Measurements from ENCODE around the gene DBNL. TPM values are rescaled to one million over a fixed set of nuclear protein-coding genes. Genes with fewer than 3 reads are reported as not detected.

Gene DBNL
- total RNA-seq, 2 donors from 2014 or later: 57.8 to 58.8 TPM

DNA sequence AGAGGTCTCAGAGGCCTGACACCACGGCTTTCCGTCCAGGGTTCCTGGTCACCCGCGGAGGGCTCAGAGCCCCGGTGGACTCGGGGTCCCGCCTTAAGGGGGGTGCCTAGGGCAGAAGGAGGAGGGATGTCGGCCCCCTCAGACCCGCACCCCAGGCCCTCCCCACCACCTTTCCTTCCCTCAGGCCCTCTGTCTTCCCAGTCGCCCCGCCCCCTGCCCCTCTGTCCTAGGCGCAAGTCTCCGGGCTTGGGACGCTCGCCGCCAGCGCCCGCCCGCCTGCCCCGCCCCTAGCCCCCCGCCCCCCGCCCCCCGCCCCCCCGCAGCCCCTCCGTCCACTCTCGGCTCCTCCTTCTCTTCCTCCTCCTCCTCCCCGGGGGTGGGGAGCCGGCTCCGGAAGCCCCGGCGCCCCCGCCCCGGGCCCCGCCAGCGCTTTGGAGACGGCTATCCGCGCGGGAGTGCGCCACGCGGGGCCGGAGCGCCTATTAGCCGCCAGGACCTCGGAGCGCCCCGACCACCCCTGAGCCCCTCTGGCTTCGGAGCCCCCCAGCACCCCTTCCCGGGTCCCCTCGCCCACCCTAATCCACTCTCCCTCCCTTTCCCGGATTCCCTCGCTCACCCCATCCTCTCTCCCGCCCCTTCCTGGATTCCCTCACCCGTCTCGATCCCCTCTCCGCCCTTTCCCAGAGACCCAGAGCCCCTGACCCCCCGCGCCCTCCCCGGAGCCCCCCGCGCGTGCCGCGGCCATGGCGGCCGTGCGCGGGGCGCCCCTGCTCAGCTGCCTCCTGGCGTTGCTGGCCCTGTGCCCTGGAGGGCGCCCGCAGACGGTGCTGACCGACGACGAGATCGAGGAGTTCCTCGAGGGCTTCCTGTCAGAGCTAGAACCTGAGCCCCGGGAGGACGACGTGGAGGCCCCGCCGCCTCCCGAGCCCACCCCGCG, 59.7 kb downstream of the DBNL start, which contains the start of gene AEBP1:
Gene AEBP1, plus strand, starts transcription at position 423 of the 937 bp plus-strand sequence. Its CDS starts 321 bp downstream, at position 744.
- peaks cover 12% of the 10 kb centered on the region for H3K4me1 Mint-ChIP-seq (ENCODE audit: low read depth)
- ATAC-seq (replicated peaks in 1 of 2) (peak; percentile 78 to 84), DNase-seq (peak; percentile 64 to 65)
- H3K4me3 Mint-ChIP-seq: peak within 1 kb of the TSS; percentile 67 to 77
- H3K9me3 Mint-ChIP-seq: no peaks in the 10 kb centered on the region
- H3K27ac Mint-ChIP-seq: no peak within 1 kb of the TSS
- H3K27me3 Mint-ChIP-seq (ENCODE audit: low read depth): no peaks in the 10 kb centered on the region
- H3K36me3 Mint-ChIP-seq (ENCODE audit: insufficient read depth in 2 of 2): no peaks in the 10 kb centered on the region

GRCh38 chr7:44104860-44105771, 60.6 kb downstream of the DBNL start:
- H3K4me1 Mint-ChIP-seq (ENCODE audit: low read depth): peaks cover 12% of the 10 kb centered on the region
- DNase-seq: no peak
- H3K4me3 Mint-ChIP-seq: peak overlapping the region; percentile 65 to 77
- no peak overlapping the region for H3K27ac Mint-ChIP-seq
- peak; percentile 30 for ATAC-seq (replicated peaks in 1 of 2)
- no peaks in the 10 kb centered on the region for H3K36me3 Mint-ChIP-seq (ENCODE audit: insufficient read depth in 2 of 2)
- H3K9me3 Mint-ChIP-seq: no peaks in the 10 kb centered on the region
- H3K27me3 Mint-ChIP-seq (ENCODE audit: low read depth): no peaks in the 10 kb centered on the region

- DNase-seq (no peak), ATAC-seq (replicated peaks in 1 of 2) (no peak)
- no peaks in the 10 kb centered on the region for H3K27me3 Mint-ChIP-seq (ENCODE audit: low read depth)
- H3K27ac Mint-ChIP-seq: no peak overlapping the region
- H3K4me3 Mint-ChIP-seq: peak overlapping the region; percentile 65
- H3K4me1 Mint-ChIP-seq (ENCODE audit: low read depth): peaks cover 12% of the 10 kb centered on the region
- no peaks in the 10 kb centered on the region for H3K9me3 Mint-ChIP-seq
- no peaks in the 10 kb centered on the region for H3K36me3 Mint-ChIP-seq (ENCODE audit: insufficient read depth in 2 of 2)
These were observed 61.3 kb downstream of the DBNL start for GRCh38 chr7:44105832-44106231.

- ATAC-seq (replicated peaks in 1 of 2) (no peak), DNase-seq (no peak)
- H3K4me3 Mint-ChIP-seq: no peak overlapping the region
- no peaks in the 10 kb centered on the region for H3K9me3 Mint-ChIP-seq
- H3K27me3 Mint-ChIP-seq (ENCODE audit: low read depth): no peaks in the 10 kb centered on the region
- H3K36me3 Mint-ChIP-seq (ENCODE audit: insufficient read depth in 2 of 2): no peaks in the 10 kb centered on the region
- H3K4me1 Mint-ChIP-seq (ENCODE audit: low read depth): peaks cover 12% of the 10 kb centered on the region
- no peak overlapping the region for H3K27ac Mint-ChIP-seq
These were observed 62.0 kb downstream of the DBNL start for GRCh38 chr7:44106311-44107065.

DNA sequence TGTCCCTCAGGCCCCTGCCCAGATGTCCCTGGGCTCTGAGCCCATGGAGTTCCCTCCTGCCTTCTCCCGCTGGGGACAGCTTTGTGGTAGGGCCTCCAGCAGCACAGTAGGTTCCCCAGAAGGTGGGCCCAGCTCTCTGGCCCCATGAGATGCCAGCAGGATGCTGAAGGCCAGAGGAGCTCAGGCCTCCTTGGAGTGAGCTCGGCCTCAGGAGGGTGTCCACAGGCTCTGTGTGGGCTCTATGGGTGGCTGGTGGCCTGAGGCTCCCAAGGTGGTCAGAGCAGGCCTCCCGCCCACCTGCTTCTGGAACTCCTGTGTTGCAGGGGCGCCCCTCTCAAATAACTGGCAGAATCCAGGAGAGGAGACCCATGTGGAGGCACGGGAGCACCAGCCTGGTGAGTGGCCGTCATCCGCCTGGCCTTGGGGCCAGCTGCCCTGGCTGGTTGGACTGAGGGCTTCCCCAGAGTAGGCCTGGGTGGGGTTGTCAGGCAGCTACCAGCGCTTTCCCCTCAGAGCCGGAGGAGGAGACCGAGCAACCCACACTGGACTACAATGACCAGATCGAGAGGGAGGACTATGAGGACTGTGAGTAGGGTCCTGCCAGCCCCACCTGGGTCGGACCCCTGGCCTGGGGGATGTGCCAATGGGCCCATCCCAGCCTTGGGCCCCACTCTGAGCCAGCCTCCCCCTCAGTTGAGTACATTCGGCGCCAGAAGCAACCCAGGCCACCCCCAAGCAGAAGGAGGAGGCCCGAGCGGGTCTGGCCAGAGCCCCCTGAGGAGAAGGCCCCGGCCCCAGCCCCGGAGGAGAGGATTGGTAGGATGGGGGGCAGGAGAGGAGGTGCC, 62.8 kb downstream of the DBNL start:
- no peak for ATAC-seq (replicated peaks in 1 of 2)
- Mint-ChIP-seq H3K27ac (no peak overlapping the region), H3K4me1 (ENCODE audit: low read depth) (peaks cover 12% of the 10 kb centered on the region), H3K36me3 (ENCODE audit: insufficient read depth in 2 of 2) (no peaks in the 10 kb centered on the region), H3K27me3 (ENCODE audit: low read depth) (no peaks in the 10 kb centered on the region), H3K4me3 (no peak overlapping the region), H3K9me3 (no peaks in the 10 kb centered on the region)
- no peak for DNase-seq

GRCh38 chr7:44107961-44108767, 63.7 kb downstream of the DBNL start:
- ATAC-seq (replicated peaks in 1 of 2) (no peak), DNase-seq (no peak)
- H3K9me3 Mint-ChIP-seq: no peaks in the 10 kb centered on the region
- no peak overlapping the region for H3K4me3 Mint-ChIP-seq
- H3K27me3 Mint-ChIP-seq (ENCODE audit: low read depth): no peaks in the 10 kb centered on the region
- H3K27ac Mint-ChIP-seq: no peak overlapping the region
- H3K36me3 Mint-ChIP-seq (ENCODE audit: insufficient read depth in 2 of 2): no peaks in the 10 kb centered on the region
- peaks cover 12% of the 10 kb centered on the region for H3K4me1 Mint-ChIP-seq (ENCODE audit: low read depth)

DNA sequence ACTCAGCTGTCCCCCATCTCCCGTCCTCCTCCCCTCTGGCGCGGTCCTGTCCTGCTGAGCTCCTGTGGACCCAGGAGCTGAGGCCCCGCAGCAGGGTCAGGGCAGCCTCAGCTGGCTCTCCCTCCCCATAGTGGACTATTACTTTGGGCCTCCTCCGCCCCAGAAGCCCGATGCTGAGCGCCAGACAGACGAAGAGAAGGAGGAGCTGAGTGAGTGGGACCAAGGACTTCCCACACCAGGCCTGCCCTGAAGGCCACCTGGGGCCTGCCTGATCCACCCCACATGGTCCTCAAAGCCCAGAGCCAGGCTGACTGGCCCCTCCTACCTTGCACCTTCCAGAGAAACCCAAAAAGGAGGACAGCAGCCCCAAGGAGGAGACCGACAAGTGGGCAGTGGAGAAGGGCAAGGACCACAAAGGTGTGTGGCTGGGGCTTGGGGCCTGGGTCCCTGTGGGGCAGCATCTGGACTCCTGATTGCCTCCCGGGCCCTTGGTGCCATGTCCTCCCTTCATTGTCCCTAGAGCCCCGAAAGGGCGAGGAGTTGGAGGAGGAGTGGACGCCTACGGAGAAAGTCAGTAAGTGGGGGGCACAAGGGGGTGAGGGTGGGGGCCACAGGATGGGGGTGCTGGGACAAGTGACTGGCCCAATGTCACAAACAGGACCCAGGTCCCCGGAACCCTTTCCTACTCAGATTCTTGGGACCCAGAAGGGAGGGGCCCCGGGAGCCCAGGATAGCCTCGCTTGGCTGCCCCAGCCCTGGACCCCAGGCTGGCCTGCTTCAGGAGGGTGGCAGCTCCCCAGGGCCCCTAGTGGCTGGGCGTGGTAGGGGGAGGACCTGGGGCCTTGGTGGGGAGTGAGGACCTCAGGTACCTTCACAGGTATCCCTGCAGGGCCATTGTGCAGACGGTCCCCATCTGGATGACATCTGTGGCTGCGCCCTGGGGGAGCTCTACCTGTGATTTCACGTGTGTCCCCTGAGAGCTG, 64.6 kb downstream of the DBNL start:
- Mint-ChIP-seq H3K36me3 (ENCODE audit: insufficient read depth in 2 of 2) (no peaks in the 10 kb centered on the region), H3K4me3 (no peak overlapping the region), H3K4me1 (ENCODE audit: low read depth) (peaks cover 12% of the 10 kb centered on the region), H3K9me3 (no peaks in the 10 kb centered on the region), H3K27me3 (ENCODE audit: low read depth) (no peaks in the 10 kb centered on the region), H3K27ac (no peak overlapping the region)
- no peak for ATAC-seq (replicated peaks in 1 of 2)
- DNase-seq: no peak

DNA sequence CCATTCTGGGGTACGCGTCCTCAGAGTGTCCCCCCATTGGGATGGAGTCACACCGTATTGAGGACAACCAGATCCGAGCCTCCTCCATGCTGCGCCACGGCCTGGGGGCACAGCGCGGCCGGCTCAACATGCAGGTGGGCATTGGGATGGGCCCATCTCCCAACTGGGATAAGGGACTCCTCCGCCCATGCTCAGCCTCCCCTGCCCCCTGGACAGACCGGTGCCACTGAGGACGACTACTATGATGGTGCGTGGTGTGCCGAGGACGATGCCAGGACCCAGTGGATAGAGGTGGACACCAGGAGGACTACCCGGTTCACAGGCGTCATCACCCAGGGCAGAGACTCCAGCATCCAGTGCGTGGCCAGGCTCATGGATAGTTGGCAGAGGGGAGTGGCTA, 65.5 kb downstream of the DBNL start:
- Mint-ChIP-seq H3K27ac (no peak overlapping the region), H3K27me3 (ENCODE audit: low read depth) (no peaks in the 10 kb centered on the region), H3K4me1 (ENCODE audit: low read depth) (peaks cover 12% of the 10 kb centered on the region), H3K4me3 (no peak overlapping the region), H3K9me3 (no peaks in the 10 kb centered on the region), H3K36me3 (ENCODE audit: insufficient read depth in 2 of 2) (no peaks in the 10 kb centered on the region)
- DNase-seq: no peak
- ATAC-seq (replicated peaks in 1 of 2): no peak

- DNase-seq (no peak), ATAC-seq (replicated peaks in 1 of 2) (no peak)
- Mint-ChIP-seq H3K9me3 (no peaks in the 10 kb centered on the region), H3K27me3 (ENCODE audit: low read depth) (no peaks in the 10 kb centered on the region), H3K36me3 (ENCODE audit: insufficient read depth in 2 of 2) (no peaks in the 10 kb centered on the region), H3K27ac (no peak overlapping the region), H3K4me3 (no peak overlapping the region), H3K4me1 (ENCODE audit: low read depth) (peaks cover 4% of the 10 kb centered on the region)
These were observed 66.5 kb downstream of the DBNL start for GRCh38 chr7:44110719-44111635.

Measured in activated T-cell treated with anti-CD3 and anti-CD28 coated beads, Interleukin-2, amount 50 U/mL, for 72 hours (primary cell).